GM18868 (cell line): ENCODE measurements around the gene DBP.
"Not testable (repeated sequence)": the region's sequence is repeated elsewhere in the genome, so short reads cannot be mapped to it uniquely, and the experiment has no call there.

Source experiments
- ATAC-seq: cut with Tn5 transposase; IDR thresholded peaks from one replicate; pipeline ENCODE4 v1.9.1; 2021; ENCODE audit warnings: mild to moderate bottlenecking, moderate library complexity; ENCODE audit not compliant: unreplicated experiment

The DBP gene

DNA sequence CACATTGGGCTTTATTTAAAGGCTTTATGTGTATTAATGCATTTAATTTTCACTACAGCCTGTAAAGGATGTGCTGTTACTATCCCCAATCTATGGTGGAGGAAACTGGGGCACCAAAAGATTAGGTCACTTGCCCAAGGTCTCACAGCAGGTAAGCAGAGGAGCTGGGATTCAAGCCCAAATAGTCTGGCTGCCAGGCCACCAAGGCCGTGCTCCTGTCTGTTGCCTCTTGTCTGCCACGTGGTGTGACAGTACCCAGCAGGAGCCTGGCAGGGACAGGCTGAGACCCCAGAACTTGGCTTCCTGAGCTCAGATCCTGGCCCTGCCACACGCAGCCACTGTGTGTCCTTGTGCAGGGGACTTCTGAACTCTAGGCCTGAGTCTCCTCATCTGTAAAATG lies 31.2 kb upstream of the DBP start:
- ATAC-seq: no peak

DNA sequence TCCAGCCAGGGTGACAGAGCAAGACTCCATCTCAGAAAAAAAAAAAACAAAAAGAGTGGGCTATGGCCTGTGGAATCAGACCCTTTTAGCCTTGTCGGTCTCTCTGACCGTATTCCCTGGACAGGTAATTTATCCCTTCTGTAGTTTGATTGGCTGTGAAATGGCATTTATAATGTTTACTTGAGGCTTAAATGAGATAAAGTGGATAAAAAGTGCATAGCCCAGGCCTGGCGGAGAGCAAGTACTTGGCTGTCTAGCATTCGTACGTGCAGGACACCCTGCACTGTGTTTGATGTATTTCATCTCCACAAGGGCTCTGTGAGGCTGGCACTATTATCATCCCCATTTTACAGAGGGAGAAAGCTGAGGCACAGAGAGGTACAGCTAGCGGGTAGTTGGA lies 28.6 kb upstream of the DBP start:
- no peak for ATAC-seq

DNA sequence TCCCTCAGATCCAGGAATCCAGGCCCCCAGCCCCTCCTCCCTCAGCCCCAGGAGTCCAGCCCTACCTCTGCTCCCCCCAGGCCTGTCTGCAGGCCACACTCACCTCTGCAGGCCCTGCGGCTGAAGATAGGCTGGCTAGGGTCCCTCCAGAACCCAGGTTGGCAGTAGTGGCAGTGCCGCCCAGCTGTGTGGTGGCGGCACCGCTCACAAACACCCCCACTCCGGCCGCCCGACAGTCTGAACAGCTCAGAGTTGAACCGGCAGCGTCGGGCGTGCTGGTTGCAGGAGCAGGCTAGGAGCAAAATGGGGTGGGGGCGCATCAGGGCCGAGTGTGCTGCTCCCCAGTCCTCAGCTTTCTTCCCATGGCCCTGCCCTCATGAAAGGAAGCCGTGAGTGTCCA lies 27.3 kb upstream of the DBP start:
- ATAC-seq: no peak

DNA sequence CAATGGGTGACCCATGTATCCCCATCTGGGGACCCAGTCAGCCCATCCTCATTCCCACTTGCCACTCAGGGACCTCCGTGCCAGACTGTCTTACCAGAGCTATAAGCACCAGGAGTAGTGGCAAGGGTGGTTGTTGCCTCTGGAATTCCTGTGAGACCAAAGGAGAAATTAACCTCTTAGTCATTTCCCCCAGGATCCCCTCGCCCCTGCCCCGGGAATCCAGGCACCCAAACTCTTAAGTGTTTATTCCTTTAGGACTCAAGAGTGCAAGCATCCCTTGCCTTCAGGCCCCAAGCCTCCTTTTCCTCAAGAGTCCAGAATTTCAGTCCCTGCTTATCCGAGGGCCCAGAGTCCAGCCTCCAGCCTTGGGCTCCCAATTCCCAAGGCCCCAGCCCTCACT lies 26.5 kb upstream of the DBP start:
- no peak for ATAC-seq

DNA sequence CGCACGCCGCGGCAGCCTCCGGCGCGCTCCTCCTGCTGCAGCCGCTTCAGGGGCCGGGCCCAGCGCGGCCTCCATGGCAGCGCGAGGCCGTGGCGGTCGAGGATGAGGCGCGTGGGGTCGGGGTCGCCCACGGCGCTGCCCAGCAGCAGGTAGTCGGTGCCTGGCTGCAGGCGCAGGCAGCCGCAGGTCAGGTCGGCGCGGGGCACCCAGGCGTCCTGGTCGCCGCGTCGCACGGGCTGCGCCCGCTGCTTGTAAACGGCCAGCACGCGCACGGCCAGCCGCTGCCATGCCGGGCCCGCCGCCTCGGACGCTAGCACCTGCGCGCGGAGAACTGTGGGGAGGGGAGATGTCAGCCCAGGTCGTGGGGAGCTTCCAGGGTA lies 24.5 kb upstream of the DBP start:
- ATAC-seq: no peak

DNA sequence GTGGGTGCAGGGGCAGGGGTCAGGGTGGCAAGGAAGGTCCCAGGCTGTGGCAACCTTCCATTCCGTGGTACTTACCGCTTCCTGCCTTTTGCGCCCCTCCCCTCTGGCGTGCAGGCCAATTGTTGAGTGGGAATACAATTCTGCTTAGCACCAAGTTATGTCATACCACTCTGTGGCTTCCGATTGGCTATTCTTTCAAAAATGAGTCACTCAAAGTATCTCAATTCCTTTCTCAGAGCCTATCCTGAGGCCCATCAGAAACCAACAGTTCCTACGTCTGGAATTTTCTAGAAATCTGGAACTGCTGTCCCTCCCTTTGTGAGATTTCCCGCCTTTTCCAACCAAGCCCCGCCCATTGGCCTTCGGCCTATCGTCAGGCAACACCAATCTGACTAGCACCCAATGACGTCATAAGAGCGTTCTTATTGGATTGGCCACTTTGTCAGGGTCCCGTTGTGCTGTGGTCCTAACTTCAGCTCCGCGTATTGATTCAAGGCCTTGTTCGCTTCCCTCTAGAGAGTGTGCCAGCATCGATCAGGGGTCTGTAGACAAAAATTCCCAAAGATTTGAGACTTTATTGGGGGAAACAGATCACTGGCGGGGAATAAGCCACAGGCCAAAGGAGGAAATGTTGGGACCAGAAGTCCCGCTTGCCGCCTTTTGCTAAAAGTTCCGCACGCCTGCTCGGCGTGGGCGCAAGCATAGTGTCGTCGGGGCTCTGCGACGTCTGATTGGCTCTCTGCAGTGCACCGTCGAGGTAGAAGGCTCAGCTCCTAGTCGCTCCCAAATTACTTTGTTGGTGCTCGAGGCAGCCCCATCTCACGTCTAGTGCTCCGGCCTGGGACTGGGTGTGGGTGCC lies 23.9 kb upstream of the DBP start:
- no peak for ATAC-seq

DNA sequence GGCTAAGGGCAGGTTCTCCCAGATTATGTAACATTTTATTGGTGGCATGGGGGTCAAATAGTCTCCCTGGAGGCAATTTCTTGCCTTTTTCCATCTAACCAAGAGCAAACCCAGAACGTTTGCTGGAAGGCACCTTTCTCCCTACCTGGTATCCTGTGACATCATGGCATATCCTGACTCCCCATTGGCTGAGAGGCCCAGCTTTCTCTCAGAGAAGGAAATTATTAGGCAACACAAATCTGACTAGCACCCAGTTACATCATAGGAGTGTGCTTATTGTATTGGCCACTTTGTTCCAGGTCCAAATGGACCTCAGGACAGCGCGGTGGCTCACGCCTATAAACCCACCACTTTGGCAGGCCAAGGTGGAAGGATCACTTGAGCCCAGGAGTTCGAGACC lies 22.6 kb upstream of the DBP start:
- ATAC-seq: no peak

DNA sequence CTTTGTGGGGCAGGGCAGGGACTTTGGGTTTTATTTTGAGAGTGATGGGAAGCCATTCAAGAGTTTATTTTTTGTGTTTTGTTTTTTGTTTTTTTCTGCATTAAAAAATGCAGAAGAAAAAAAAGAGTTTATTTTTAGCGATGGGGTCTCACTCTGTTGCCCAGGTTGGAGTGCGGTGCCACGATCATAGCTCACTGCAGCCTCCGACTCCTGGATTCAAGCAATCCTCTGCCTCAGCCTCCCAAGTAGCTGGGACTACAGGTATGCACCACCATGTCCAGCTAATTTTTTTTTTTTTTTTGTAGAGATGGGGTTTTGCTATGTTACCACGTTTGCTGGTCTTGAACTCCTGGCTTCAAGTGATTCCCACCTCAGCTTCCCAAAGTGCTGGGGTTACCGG lies 21.3 kb upstream of the DBP start:
- ATAC-seq: no peak

DNA sequence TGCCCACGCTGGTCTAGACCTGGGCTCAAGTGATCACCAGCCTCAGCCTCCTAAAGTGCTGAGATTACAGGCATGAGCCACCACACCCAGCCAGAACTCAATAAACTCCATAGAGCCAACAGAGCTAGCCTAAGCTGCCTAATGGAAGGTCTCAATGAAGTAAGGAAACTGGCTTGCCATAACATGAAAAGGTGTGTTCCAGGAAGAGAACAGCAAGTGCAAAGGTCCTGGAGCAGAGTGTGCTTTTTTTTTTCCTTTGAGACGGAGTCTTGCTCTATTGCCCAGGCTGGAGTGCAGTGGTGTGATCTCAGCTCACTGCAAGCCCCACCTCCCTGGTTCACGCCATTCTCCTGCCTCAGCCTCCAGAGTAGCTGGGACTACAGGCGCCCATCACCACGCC lies 20.6 kb upstream of the DBP start:
- not testable (repeated sequence) for ATAC-seq

DNA sequence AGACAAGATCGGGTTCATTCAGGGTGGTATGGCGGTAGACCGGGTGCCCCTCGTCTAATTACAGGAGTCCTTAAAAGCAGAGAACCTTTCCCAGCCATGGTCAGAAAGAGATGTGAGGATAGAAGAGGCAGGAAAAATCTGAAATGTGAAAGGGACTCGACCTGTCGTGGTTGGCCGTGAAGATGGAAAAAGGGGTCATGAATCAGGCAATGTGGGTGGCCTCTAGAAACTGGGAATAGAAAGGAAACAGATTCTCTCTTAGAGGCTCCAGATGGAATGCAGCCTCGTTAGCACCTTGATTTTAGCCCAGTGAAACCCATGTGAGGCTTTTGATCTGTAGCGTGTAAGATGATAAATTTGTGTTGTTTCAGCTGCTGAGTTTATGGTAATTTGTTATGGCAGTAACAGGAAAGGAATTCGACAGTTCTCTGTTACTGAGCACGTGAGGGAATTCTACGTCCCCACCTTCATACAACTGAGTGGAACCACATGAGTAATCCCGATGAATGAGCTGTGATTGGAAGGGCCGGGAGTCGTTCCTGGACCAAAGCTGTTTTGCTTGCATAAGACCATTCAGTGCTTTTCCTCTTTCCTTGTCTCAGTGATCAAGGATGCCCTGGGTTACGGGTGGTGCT lies 19.8 kb upstream of the DBP start:
- ATAC-seq: no peak

DNA sequence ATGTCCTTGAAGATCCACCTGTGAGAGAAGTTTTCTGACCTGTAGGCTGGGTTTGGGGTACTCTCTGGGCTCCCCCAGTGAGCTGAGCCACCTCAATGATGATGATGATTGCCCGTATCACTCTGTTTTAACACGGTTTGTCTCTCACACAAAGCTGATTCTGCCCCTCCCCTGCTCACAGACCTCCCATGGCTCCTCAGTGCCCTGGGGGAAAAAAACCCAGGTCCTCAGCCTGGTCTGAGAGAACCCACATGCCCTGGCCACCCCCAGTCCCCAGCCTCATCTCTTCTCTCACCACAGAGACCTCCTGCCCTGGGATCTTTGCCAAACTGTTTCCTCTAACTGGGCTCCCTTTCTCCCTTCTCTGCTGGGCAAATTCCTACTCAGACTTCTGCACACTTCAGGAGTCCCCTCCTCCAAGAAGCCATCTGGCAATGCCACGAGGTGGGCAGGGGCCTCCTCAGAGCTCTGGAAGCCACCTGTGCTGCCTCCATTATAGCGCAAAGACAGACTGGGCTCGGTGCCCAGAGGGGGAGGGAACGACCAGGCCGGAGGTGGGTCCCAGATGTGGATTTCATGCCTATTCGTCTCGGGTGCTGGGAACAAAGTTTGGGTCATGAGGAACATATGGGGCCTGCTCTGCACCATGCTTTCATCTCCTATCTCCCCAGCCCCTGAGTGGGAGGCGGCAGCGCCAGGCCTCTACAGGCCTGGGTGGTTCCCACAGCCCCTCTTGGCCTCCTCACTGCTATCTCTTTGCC lies 17.3 kb upstream of the DBP start:
- no peak for ATAC-seq

DNA sequence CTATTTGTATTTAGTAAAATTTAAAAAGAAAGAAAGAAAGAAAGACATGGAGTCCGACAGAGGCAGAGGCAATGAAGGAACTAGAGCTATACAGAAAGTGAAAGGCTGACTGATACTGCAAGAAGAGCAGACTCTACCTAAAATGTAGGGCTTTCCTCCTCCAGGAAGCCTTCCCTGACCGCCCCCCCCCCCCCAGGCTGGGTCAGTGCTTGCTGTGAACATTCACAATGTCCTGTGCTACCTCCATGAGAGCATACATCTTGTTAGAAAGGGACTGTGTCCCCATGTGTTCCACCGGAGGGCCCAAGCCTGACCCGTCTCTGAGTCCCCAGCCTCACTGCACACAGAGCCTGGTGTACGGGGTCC lies 14.5 kb upstream of the DBP start:
- ATAC-seq: no peak

DNA sequence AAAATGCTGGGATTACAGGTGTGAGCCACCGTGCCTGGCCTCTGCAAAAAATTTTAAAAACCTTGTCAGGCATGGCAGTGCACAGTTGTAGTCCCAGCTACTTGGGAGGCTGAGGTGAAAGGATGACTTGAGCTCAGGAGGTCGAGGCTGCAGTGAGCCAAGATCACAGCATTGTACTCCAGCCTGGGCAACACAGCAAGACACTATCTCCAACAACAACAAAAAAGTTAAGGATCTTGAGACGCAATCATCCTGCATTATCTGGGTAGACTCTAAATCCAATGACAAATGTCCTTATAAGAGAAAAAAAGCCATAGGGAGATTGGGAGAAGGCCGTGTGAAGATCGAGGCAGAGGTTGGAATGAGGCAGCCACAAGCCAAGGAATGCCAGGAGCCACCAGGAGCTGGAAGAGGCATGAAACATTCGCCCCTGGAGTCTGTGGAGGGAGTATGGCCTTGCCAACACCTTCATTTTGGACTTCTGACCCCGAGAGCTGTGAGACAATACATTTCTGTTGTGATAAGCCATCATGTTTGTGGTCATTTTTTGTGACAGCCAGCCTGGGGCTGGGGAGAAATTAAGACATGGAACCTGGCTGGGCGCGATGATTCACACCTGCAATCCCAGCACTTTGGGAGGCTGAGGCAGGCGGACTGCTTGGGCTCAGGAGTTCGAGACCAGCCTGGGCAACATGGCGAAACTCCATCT lies 13.9 kb upstream of the DBP start:
- no peak for ATAC-seq

DNA sequence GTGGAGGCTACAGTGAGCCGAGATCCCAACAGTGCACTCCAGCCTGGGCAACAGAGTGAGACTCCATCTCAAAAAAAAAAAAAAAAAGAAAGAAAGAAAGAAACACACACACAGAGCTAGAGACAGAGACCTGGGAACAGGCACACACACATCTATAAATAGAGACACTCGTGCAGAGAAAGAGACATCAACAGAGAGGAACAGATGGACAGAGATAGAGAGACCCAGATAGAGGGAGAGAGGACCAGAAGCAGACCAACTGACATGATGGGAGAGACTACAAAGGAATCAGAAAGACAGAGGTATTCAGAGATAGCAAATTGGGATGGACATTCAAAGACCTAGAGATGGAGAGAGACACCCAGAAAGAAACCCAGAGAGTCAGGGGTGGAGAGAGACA lies 11.0 kb upstream of the DBP start:
- no peak for ATAC-seq

DNA sequence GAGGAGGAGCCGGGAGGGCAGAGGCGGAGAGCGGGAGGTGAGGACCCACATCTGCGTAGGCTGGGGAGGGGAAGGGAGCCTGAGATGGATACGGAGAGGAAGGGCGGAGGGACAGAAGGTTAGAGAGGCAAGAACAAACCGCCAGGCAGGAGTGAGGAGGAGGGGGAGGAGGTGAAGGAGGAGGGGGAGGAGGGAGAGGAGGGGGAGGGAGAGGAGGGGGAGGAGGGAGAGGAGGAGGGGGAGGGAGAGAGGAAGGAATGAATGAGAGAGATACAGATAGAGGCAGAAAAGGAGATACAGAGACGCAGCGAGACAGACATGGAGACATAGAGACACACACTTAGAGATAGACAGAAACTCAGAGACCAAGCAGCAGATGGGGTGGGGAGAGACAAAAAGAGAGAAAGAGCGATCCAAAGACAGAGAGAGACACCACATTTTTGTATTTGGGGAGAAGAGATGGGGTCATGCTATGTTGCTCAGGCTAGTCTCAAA lies 9.6 kb upstream of the DBP start:
- ATAC-seq: no peak

DNA sequence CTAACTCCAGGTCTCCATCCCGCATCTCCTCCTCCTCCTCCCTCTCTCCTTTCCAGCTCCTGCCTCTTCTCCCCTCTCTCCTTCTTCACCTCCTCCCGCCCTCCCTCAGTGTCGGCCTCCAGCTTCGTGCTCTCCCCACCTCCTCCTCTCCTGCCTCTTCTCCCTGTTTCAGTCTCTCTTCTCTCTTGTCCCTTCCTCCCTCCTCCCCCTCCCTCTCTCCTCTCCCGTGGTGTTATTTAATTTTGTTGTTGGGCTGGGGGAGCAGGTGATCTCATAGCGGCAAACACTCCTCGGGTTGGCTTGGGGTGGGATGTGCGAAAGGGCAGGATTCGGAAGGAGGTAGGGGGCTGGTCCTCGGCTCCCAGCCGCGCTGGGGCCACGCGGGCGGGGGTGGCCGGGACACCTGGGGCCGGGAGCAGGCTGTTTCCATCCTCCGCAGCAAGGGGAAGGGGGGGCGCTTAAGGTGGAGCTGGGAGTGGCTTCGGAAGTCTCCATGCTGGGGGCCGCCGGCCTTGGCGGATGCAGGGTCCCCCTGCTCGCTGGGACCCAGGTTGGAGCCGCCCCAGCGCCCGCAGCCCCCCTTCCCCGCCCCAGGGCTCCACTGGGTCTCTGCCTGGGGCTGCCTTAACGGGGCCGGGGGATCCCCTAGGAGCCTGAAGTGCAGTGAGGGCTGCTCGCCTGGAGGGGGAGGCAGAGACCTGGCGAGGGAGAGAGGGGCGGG lies 9.0 kb upstream of the DBP start, which contains the start of gene CA11:
CA11 (minus strand) TSS at position 187 of the 721 bp plus-strand sequence. CDS start 555 bp downstream, outside the sequence.
- ATAC-seq: peak; percentile 84

DNA sequence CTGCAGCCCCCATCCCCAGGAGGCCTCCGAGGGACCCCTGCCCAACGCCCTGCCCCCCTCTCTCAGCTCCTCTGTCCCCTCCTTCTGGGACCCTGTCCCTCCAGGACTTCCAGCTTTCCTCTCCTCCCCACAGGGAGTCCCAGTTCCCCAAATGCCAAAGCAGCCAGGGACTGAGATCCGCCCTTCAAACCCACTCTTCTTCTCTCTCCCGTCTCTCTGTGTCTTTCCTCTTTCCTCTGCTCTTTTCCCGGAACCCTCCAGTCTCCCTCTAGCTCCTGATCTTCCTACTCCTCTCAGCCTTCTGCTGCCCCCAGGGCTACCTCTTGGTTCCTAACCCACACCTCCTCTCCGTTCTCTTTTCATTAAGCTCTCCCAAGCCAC lies 8.4 kb upstream of the DBP start:
- no peak for ATAC-seq

DNA sequence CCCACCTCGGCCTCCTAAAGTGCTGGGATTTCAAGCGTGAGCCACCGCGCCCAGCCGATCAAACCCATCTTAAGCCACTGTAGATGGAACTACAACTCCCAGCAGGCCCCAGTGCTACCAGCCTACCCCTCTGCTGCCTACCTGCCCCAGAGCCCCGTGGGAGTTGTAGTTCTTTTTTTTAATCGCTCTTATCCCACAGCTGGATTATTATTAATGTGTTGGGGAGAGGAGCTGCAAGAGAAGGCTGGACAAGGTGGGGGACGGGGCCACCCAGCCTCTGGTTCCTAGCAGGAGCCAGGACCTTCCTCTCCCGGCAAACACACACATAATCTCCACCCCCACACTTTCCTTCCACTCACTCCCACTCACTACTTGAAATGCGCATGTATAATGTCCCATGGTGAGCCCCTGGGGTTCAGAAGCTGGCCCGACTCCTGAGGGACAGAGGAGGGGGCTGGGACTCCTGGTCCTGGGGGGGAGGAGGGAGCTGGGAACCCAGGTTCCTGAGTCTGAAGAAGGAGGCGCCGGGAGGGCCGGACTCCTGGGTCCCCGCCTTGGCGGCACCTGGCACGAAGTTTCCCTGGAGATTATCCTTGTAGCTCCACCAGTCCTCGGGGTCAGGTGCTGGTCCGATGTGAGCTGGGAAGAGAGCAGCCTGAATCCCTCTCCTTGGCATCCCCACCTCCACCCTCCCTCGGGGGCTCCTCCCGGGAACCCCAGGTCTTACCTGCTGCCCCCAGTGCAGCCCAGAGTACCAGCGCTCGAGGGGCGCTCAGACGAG lies 7.8 kb upstream of the DBP start:
- peak; percentile 43 for ATAC-seq

DNA sequence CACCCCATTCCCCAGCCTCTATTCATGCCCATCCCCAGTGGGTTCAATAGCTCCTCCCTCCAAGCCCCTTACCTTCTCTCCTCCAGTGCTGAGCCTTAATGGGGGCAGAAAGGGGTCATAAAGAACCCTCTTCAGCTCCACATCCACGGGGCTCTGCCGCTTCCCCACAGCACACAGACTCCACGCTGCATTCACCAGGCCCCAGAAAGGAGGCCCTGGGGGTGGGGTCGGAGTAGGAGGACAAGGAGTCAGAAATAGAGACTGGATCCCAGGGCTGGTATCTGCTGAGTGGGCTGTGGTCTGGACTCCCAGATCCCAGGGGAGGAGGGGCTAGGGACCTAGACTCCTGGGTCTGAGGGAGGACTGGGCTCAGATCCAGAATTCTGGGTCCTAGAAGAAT lies 7.2 kb upstream of the DBP start:
- no peak for ATAC-seq

DNA sequence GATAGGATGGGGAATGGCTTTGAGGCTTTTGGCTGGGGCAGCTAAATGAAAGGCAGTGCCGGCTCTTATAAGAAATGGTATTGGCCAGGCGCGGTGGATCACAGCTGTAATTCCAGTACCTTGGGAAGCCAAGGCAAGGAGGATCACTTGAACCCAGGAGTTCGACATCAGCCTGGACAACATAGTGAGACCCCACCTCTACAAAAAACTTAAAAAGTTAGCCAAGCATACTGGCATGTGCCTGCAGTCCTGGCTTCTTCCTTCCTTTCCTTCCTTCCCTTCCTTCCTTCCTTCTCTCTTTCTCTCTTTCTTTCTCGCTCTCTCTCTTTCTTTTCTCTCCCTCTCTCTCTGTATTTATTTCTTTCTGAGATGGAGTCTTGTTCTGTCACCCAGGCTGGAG lies 5.7 kb upstream of the DBP start:
- ATAC-seq: no peak
